ENCODE data around the gene FRMD4B.
A peak's percentile ranks its signal among the peaks of the same experiment; 100 is the strongest.

DNA sequence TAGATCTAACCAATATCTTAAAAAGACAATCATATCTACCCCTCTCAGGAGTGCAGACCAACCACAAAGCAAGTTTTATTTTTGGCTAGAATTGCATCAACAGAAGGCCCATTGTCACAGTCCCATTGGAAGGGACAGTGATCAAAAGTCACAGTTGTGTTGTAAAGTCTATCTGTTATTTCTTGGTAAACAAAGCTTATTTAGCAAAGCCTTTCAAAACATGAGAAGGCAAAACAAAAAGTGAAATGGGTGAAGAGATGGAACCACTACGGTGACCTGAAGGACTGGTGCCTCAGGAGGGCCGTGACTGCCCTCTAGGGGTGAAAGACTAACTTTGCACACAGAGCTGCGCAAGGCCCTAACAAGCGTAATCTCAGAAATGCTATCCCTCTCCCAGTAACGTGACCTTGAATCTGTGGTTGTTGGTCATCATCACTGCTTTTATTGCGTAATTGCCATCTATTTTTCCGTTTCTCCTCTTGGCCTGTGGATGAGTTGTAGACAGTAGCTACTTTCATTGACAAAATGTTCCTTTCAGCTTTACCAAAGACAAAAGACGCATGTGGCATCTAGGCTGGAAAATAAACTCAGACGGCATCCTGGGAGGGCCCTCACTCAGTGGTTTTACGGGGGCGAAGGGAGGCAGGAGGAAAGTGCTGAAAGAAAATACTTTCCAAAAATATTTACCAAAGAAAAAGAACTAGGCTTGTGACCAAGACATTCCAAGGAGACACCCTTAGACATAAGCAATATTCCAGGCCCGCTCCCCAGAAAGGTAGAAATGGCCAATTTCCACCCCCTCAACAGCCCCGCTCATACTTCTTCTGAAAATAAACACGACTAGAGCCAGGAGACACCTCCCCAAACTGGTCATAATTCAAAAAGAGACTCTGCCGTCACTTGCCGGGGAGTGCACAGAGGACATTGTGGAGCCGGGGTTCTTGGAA, 79.4 kb downstream of the FRMD4B start:
- TF ChIP-seq POLR2A (IDR thresholded peaks at IDR 0.05) (no peak), POLR2AphosphoS5 (IDR thresholded peaks at IDR 0.05) (peak; percentile 37 to 65)
- TF ChIP-seq, protein P1, sequence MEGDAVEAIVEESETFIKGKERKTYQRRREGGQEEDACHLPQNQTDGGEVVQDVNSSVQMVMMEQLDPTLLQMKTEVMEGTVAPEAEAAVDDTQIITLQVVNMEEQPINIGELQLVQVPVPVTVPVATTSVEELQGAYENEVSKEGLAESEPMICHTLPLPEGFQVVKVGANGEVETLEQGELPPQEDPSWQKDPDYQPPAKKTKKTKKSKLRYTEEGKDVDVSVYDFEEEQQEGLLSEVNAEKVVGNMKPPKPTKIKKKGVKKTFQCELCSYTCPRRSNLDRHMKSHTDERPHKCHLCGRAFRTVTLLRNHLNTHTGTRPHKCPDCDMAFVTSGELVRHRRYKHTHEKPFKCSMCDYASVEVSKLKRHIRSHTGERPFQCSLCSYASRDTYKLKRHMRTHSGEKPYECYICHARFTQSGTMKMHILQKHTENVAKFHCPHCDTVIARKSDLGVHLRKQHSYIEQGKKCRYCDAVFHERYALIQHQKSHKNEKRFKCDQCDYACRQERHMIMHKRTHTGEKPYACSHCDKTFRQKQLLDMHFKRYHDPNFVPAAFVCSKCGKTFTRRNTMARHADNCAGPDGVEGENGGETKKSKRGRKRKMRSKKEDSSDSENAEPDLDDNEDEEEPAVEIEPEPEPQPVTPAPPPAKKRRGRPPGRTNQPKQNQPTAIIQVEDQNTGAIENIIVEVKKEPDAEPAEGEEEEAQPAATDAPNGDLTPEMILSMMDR (IDR thresholded peaks at IDR 0.05) = peak; percentile 84 to 92 (median 87)

All from upper lobe of left lung (tissue), 4 donors.